ENCODE measurements around the gene TFEB. TPM values are rescaled to one million over a fixed set of nuclear protein-coding genes. Genes with fewer than 3 reads are reported as not detected.

The TFEB gene
- total and polyA plus RNA-seq, 2 of the 8 experiments (the other 6 are each of a cell fraction or from before 2014, with no cell fraction given), result 2.3 to 6.7 TPM

GRCh38 chr6:41667195-41667594, 68.2 kb downstream of the TFEB start:
- Histone ChIP-seq H2AFZ (ENCODE audit: low read length) (no peak overlapping the region), H3K14ac (ENCODE audit: insufficient read length) (no peak overlapping the region), H3K4me1 (replicated peaks in 1 of 4; ENCODE audit: control insufficient read depth in 3 of 4, insufficient read depth in 4 of 4, low read length in 3 of 4) (peaks cover 0 to 3% (median 0%) of the 10 kb centered on the region in 4 experiments; a peak in 4 of 7 replicates), H3K56ac (replicated peaks; ENCODE audit: insufficient read length, low read depth, low read length) (no peak overlapping the region), H3K4me2 (ENCODE audit: insufficient read depth in 1 of 2, low read depth in 2 of 2, low read length in 2 of 2) (no peak overlapping the region), H2BK5ac (ENCODE audit: low read depth, low read length) (no peak overlapping the region), H3K27me3 (replicated peaks in 1 of 4; ENCODE audit: control insufficient read depth in 3 of 4, extremely low read depth in 1 of 4, insufficient read depth in 3 of 4, low read length in 3 of 4) (no peaks in the 10 kb centered on the region), H3K9me3 (ENCODE audit: insufficient read depth in 2 of 2, low read depth in 1 of 2, low read length in 1 of 2) (peaks cover 0 to 7% of the 10 kb centered on the region in 2 experiments; a peak in 1 of 4 replicates), H3K79me1 (ENCODE audit: low read depth, low read length) (no peaks in the 10 kb centered on the region), H4K20me1 (replicated peaks in 1 of 2; ENCODE audit: control insufficient read depth in 1 of 2, insufficient read depth in 2 of 2, low read length in 2 of 2) (no peaks in the 10 kb centered on the region), H4K5ac (ENCODE audit: insufficient read length, low read depth, low read length) (no peak overlapping the region), H3K4me3 (ENCODE audit: extremely low read depth in 1 of 4, insufficient read depth in 2 of 4, low read depth in 3 of 4, low read length in 4 of 4) (no peak overlapping the region), H3K4ac (replicated peaks; ENCODE audit: insufficient read length, low read depth, low read length) (no peak overlapping the region), H3K27ac (ENCODE audit: low read depth, low read length) (no peak overlapping the region), H4K91ac (replicated peaks; ENCODE audit: insufficient read length, low read length) (no peak overlapping the region), H4K8ac (ENCODE audit: extremely low read depth, insufficient read depth, low read length) (no peak overlapping the region), H3K79me2 (ENCODE audit: control insufficient read depth in 1 of 2, insufficient read depth in 2 of 2, low read length in 2 of 2) (no peaks in the 10 kb centered on the region), H2BK20ac (ENCODE audit: low read length) (no peak overlapping the region), H3K36me3 (ENCODE audit: control insufficient read depth in 2 of 4, insufficient read depth in 4 of 4, low read length in 3 of 4) (no peaks in the 10 kb centered on the region), H3K9ac (replicated peaks in 1 of 4; ENCODE audit: extremely low read depth in 1 of 4, low read depth in 3 of 4, low read length in 3 of 4) (no peak overlapping the region), H2BK120ac (replicated peaks; ENCODE audit: low read depth, low read length) (no peak overlapping the region), H3K23me2 (ENCODE audit: low read depth, low read length) (no peaks in the 10 kb centered on the region; the same call in 1 of the 2 replicates), H2BK15ac (ENCODE audit: low read length) (no peak overlapping the region), H3K23ac (ENCODE audit: insufficient read length) (no peak overlapping the region), H3K18ac (ENCODE audit: extremely low read depth, low read length) (no peak overlapping the region), H2BK12ac (ENCODE audit: low read depth, low read length) (no peak overlapping the region), H2AK5ac (ENCODE audit: low read depth, low read length) (no peak overlapping the region)
- WGBS, 2 experiments (ENCODE audit: extremely low coverage in 1 of 2, insufficient coverage in 1 of 2, insufficient read length in 1 of 2, insufficient replicate concordance in 2 of 2, low coverage in 1 of 2, low lambda C conversion rate in 2 of 2, missing lambda C conversion rate in 1 of 2), result 78% methylated on average over 1 of the region's 1 CpG; no CpG with 5 or more reads in 1 of the 2 experiments
- ChIA-PET POLR2A (ENCODE audit: partially characterized antibody) (no interaction called here), CTCF (ENCODE audit: partially characterized antibody) (no interaction called here)
- no peak for FAIRE-seq
- no peak for DNase-seq (ENCODE audit: low read depth in 1 of 2, low spot score in 2 of 2)
- TF ChIP-seq EP300 (IDR thresholded peaks at IDR 0.05; ENCODE audit: borderline replicate concordance in 1 of 2, low read depth in 2 of 2, low read length in 2 of 2) (no peak), ASH2L (IDR thresholded peaks at IDR 0.05; ENCODE audit: low read length) (no peak), CTBP2 (IDR thresholded peaks at IDR 0.05; ENCODE audit: borderline replicate concordance, insufficient read depth, insufficient read length, low read length) (no peak), POU5F1 (IDR thresholded peaks at IDR 0.05; ENCODE audit: low read depth, low read length) (no peak), KDM1A (IDR thresholded peaks at IDR 0.05; ENCODE audit: borderline replicate concordance, low read length) (no peak), SIRT6 (IDR thresholded peaks at IDR 0.05; ENCODE audit: low read length) (no peak), JUN (IDR thresholded peaks at IDR 0.05; ENCODE audit: low read depth, low read length) (no peak), CHD2 (IDR thresholded peaks at IDR 0.05; ENCODE audit: low read length) (no peak)
